Measurements from ENCODE around the gene VSIG8. TPM values are rescaled to one million over a fixed set of nuclear protein-coding genes. Genes with fewer than 3 reads are reported as not detected.

VSIG8 gene
- total RNA-seq, 2 experiments from 2014 or later = not detected

Small RNA genes within 50 kb of the gene (microRNA-seq; reads per million reads assigned to microRNA genes)
- not detected for gene MIR4259

Other genes with a start within 250 kb of the VSIG8 start
- gene CRP, start 148.1 kb downstream of the VSIG8 start, total RNA-seq = not detected
- 10 to 100 TPM; 20.1 to 22.2 TPM for gene DUSP23, start 81.7 kb downstream of the VSIG8 start, total RNA-seq
- 1 to 10 TPM; 6.0 to 7.3 TPM for gene FCRL6, start 60.3 kb downstream of the VSIG8 start, total RNA-seq
- gene SLAMF8, start 35.8 kb downstream of the VSIG8 start, total RNA-seq = 1 to 10 TPM; 1.1 to 1.8 TPM
- 1 to 10 TPM; 1.3 to 1.6 TPM for gene CFAP45, start 37.5 kb upstream of the VSIG8 start, total RNA-seq
- 100 to 1,000 TPM; 384 to 388 TPM for gene TAGLN2, start 62.9 kb upstream of the VSIG8 start, total RNA-seq
- gene IGSF9, start 83.0 kb upstream of the VSIG8 start, total RNA-seq = not detected
- not detected for gene SLAMF9, start 91.6 kb upstream of the VSIG8 start, total RNA-seq
- 1 to 10 TPM; 7.2 to 7.3 TPM for gene PIGM, start 169.3 kb upstream of the VSIG8 start, total RNA-seq
- not detected for gene KCNJ10, start 207.5 kb upstream of the VSIG8 start, total RNA-seq
- gene KCNJ9, start 218.9 kb upstream of the VSIG8 start, total RNA-seq = not detected
- gene IGSF8, start 236.0 kb upstream of the VSIG8 start, total RNA-seq = 10 to 100 TPM; 39.8 to 44.6 TPM